ENCODE results near the gene UPP2. TPM values are rescaled to one million over a fixed set of nuclear protein-coding genes. Genes with fewer than 3 reads are reported as not detected.

The UPP2 gene
- total and polyA plus RNA-seq, 2 of the 8 experiments (the other 6 are each of a cell fraction or from before 2014, with no cell fraction given), result not detected

DNA sequence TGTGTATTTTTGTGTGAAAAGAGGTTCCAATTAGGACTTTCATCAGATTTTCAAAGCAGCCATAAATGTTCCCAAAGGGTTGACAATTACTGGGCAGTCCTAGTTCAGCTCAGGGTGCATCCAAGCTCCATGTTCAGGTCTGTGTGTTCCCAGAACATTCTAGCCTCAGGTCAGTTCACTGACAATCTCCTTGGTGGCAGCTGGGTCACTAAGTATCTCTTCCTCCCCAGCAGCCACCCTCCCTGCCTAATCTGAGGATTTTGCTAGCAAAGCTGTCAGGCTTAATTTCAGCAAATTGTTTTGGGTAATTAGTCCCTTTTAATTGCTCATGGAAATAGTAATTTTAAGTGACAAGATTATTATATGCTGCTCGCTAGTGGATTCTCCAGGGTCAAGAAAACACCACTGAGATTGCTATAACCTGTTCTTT is 29.8 kb downstream of the UPP2 start (continued):
- TF ChIP-seq EZH2 (IDR thresholded peaks at IDR 0.05; ENCODE audit: low read depth, low read length, severe bottlenecking) (no peak), FOSL1 (IDR thresholded peaks at IDR 0.05; ENCODE audit: insufficient read depth, low read depth, low read length) (no peak), SAP30 (IDR thresholded peaks at IDR 0.05; ENCODE audit: insufficient read depth, insufficient replicate concordance, low read length) (no peak), SP1 (IDR thresholded peaks at IDR 0.05; ENCODE audit: low read depth, low read length) (no peak), NRF1 (IDR thresholded peaks at IDR 0.05; ENCODE audit: low read depth, low read length) (no peak), BACH1 (IDR thresholded peaks at IDR 0.05; ENCODE audit: low read length) (no peak), EP300 (IDR thresholded peaks at IDR 0.05; ENCODE audit: borderline replicate concordance in 1 of 2, low read depth in 2 of 2, low read length in 2 of 2) (no peak)
- TF ChIP-seq, protein P1, sequence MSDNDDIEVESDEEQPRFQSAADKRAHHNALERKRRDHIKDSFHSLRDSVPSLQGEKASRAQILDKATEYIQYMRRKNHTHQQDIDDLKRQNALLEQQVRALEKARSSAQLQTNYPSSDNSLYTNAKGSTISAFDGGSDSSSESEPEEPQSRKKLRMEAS (IDR thresholded peaks at IDR 0.05), result no peak
